ENCODE data around the gene SAYSD1.

The SAYSD1 gene

DNA sequence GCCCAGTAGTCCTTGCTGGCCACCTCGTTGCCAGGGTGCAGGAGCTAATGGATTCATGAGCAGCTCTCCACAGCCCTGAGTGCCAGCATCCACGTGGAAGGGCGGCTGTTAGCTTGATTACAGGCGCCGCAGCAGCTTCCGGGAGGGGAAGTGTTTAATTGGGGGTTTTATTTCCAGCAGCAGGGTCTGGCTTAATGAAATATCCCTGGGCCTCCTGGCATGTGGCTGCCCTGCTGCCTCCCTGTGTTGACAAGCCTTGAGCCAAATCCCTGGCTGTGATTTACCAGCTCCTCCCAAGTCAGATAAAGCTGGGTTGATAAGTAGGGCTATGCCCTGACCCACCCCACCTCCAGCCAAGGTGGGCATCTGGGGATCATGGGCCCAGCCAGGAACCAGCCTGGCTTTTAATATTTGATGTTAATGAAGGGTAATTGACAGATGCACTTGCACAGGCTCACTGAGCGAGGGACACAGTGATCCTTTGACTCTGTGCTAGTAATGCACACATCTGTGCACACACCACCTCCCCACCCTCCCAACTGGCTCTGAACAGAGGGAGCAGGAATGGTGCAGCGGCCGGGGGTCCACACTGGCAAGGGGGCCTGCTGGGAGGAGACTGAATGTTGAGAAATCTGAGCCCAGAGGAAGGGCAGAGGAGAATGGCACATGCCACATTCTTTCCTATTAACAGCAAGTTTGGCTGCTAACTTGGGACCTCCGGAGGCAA is 52.8 kb downstream of the SAYSD1 start:
- TF ChIP-seq, protein P1, sequence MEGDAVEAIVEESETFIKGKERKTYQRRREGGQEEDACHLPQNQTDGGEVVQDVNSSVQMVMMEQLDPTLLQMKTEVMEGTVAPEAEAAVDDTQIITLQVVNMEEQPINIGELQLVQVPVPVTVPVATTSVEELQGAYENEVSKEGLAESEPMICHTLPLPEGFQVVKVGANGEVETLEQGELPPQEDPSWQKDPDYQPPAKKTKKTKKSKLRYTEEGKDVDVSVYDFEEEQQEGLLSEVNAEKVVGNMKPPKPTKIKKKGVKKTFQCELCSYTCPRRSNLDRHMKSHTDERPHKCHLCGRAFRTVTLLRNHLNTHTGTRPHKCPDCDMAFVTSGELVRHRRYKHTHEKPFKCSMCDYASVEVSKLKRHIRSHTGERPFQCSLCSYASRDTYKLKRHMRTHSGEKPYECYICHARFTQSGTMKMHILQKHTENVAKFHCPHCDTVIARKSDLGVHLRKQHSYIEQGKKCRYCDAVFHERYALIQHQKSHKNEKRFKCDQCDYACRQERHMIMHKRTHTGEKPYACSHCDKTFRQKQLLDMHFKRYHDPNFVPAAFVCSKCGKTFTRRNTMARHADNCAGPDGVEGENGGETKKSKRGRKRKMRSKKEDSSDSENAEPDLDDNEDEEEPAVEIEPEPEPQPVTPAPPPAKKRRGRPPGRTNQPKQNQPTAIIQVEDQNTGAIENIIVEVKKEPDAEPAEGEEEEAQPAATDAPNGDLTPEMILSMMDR (IDR thresholded peaks at IDR 0.05; ENCODE audit: insufficient read depth, missing control alignments): no peak
- no peak for FAIRE-seq
- DNase-seq (ENCODE audit: insufficient read length, low spot score): peak; percentile 40

DNA sequence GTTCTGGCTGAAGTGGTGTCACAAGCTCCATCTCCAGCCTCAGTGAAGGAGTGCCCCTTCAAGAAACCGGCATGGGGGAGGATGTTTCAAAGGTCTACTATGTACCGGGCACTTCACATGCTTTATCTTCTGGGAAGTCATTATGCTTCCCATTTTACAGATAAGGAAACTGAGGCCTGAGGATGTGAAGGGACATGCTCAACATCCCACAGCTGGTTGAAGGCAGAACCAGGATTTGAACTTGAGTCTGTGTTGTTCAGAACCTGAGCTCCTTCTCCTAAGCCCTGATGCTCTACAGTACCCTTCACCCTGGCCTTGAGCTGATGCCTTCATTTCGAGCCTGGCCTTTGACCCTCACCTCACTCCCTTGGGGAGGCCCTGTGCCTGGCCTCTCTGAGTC is 53.4 kb downstream of the SAYSD1 start:
- no peak for DNase-seq (ENCODE audit: insufficient read length, low spot score)
- TF ChIP-seq, protein P1 (IDR thresholded peaks at IDR 0.05; ENCODE audit: insufficient read depth, missing control alignments): no peak
- no peak for FAIRE-seq

DNA sequence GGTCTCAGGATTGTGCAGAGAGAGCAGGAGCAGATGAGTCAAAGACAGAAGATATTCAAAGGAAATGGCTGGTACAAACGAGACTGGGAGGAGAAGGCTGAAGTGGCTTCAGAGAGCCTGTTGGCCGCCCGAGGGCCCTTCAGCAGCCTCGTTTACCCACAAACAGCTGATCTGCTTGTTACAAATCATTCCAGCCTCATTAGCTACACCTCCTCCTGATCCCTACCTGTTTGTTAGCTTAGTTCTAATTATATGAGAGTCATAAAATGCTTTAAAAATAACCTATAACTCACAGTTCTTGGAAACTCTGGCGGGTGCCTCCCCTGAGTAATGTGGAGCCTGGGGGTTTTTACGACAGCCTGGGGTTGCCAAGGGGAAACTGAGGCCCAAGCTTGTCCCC is 53.8 kb downstream of the SAYSD1 start:
- FAIRE-seq: no peak
- TF ChIP-seq, protein P1 (IDR thresholded peaks at IDR 0.05; ENCODE audit: insufficient read depth, missing control alignments): no peak
- DNase-seq (ENCODE audit: insufficient read length, low spot score): no peak

DNA sequence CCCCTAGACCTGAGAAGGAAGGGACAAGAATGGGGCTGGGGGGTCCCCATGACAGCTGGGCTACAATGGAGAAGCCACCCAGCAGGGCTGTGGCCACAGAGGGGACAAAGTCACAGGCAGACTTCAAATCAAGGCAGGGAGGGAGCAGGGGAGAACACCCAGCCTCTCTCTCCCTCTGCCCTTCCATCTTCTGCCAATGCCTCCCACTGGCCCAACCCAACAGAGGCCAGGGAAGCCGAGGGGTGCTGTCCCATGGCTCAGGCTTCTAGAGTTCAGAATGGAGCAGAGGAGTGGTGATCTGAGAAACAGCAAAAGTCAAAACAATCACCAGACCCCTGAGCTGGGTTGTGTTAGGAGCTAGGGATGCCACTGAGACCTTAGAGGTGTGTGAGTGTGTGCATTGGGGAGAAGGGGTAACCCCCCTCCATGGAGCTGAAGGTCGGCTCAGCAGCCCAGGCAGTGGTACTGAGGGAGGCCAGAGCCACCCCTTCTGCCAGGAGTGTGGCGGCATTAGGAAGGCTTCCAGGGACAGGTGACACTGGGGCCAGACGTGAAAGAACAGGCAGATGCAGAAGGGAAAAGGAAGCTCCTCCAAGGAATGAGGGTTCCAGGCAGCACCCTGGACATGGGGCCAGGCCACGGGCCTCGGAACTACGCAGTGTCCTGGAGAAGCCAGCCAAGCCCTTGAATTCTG is 54.4 kb downstream of the SAYSD1 start:
- TF ChIP-seq, protein P1 (IDR thresholded peaks at IDR 0.05; ENCODE audit: insufficient read depth, missing control alignments): no peak
- FAIRE-seq (no peak), DNase-seq (ENCODE audit: insufficient read length, low spot score) (no peak)

DNA sequence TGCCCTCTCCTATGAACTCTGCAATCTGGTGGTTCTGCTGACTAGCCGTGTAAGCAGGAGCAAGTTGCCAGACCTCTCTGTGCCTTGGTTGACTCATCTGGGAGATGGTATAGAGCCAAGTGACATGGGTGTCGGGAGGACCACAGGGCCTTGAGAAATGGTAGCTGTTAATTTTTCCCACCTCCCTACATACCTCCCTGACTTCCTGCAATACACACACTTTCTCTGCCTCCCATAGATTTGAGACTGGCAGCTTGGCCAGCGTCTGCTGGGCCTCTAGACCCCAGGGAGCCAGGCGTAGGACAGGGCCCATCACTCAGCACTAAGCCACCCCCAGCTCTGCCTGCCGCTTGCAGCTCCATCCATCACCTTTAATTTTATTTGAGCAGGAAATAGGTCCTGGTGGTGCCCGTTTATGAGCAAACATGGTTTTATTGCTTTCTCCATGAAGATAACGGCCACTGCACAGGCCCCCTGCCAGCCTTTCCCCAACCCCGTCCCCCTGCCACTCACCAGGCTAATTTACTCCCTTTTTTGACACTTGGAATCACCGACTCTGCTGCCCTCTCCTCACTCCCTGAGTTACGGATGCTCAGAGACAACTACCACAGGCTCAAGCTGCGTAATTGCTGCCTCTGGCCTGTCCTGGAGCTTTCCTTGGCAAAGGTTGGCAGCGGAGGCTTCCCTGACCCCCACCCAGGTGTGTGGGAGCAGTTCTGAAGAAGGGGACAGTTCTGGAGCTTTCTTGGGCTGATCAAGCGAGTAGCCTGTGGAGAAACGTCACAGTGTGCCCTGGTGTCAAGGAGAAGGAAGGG is 55.3 kb downstream of the SAYSD1 start:
- FAIRE-seq: no peak
- TF ChIP-seq, protein P1 (IDR thresholded peaks at IDR 0.05; ENCODE audit: insufficient read depth, missing control alignments): no peak
- DNase-seq (ENCODE audit: insufficient read length, low spot score): no peak

DNA sequence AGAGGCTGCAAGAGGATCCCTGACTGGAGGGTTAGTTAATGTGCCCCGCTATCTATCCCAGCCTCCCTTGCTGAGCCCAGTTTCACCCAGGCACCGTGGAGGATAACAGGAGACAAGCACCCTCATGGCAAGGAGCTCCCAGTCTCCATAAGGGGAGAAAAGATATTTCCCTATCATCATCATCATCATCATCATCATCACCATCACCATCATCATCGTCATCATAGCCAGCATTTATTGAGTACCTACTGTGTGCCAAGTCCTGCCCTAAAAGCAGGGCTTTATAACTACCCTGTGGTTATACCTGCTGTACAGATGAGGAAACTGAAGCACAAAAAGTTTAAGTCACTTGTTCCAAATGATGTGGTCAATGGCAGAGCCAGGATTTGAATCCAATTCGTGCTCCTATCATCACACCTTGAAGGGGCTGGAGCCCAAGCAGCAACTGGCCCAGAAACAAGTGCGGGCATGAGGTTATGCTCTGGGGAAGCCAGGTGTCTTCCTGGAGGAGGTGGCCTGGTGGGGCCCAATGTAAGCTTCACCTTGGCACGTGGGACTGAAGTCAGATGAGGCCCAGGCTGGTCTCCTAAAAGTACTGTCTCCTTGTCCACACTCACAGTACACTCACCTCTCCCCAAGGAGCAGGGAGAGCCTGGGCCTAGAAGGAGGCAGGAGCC is 56.4 kb downstream of the SAYSD1 start:
- TF ChIP-seq, protein P1 (IDR thresholded peaks at IDR 0.05; ENCODE audit: insufficient read depth, missing control alignments): no peak
- FAIRE-seq (no peak), DNase-seq (ENCODE audit: insufficient read length, low spot score) (no peak)
